KOPT-K1 (cell line): ENCODE measurements around the gene HPCAL1.

Experiments used
- H3K27ac ChIP-seq: fragments of 200-600 bp; sonication (generic); 2 replicates; pipeline ENCODE4 v1.5.1; 2016; ENCODE audit warnings: antibody characterized with exemption, mild to moderate bottlenecking, low read depth, low read length; ENCODE audit not compliant: poor library complexity, severe bottlenecking
- H3K36me3 ChIP-seq: fragments of 200-600 bp; sonication (generic); 2 replicates; pipeline ENCODE4 v1.5.1; 2017; ENCODE audit warnings: antibody characterized with exemption, mild to moderate bottlenecking, low read length, moderate library complexity; ENCODE audit not compliant: insufficient read depth
- H3K9me3 ChIP-seq: fragments of 200-600 bp; sonication (generic); 2 replicates; pipeline ENCODE4 v1.5.1; 2017; ENCODE audit warnings: antibody characterized with exemption, low read length, mild to moderate bottlenecking; ENCODE audit not compliant: insufficient read depth, poor library complexity, severe bottlenecking

HPCAL1 gene

DNA sequence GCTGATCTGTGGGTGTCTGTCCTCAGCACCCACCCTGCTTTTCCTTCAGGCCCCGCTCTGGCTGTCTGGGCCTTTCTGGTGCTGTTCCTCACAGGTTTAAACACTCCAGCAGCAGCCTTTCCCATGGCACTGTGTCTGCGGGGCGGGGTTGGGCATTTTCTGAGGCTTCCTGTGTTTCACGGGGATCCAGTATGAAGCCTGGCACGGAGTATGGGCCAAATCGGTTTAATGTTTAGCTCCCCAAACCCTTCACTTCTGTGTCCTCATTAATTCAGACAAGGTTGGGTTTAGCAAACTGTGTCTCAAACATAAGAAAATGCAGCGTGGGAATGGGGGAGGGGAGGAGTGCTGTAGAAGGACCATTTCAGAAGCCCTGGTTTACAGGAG is 44.9 kb downstream of the HPCAL1 start:
- Histone ChIP-seq H3K27ac (no peak overlapping the region), H3K9me3 (no peaks in the 10 kb centered on the region), H3K36me3 (no peaks in the 10 kb centered on the region)

DNA sequence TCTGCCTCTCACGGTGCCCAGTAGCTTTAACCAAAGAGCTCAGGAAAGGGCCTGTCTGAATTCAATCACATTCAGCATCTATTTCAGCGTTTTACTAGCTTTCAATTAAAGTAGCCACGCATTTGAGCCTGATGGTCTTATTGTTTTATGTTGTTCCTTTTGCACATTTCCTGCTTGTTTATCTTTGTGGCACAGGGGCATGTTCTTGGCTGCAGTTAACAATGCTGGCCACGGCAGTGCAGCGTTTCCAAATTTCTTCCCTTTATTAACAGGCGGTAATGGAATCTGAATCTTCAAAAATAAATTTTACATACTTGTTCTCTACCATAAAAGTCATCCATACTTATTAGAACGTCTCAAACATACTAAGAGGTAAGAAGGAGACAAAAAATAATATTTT is 46.2 kb downstream of the HPCAL1 start:
- Histone ChIP-seq H3K27ac (no peak overlapping the region), H3K36me3 (no peaks in the 10 kb centered on the region), H3K9me3 (no peaks in the 10 kb centered on the region)

DNA sequence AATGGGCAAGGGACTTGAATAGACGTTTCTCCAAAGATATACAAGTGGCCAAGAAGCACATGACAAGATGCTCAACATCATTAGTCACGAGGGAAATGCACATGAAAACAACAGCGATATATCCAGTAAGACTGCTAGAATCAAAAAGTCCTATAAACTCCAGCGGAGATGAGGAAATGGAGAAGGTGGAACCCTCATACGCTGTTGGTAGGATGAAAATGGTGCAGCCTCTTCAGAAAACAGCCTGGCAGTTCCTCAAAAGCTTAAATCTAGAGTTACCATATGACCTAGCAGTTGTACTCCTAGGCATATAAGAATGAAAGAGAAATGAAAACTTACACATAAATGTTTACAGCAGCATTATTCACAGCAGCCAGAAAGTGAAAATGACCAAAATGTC is 48.1 kb downstream of the HPCAL1 start:
- H3K27ac ChIP-seq: no peak overlapping the region
- no peaks in the 10 kb centered on the region for H3K9me3 ChIP-seq

DNA sequence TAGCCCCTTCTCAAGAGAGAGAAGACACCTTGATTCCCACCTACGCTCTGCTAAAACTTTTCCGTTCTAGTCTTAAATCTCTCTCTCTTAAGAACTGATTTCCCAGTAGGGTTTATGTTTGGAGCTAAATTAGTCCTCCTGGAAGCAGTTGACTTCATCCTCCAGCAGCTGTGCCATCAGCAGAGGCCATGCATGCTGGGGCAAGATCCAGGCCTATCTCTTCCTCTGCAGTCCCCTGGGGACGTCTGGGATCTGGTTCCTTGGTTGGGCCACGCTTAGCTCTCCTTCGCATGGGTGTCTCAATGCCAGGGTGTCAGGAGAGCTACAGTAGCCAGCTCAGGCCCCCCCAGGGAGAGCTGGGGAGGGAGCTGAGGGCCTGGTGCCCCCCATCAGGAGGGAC is 49.7 kb downstream of the HPCAL1 start:
- no peaks in the 10 kb centered on the region for H3K36me3 ChIP-seq
- H3K27ac ChIP-seq: no peak overlapping the region
- H3K9me3 ChIP-seq: no peaks in the 10 kb centered on the region

More for the DNA sequence above, 48.1 kb downstream of the HPCAL1 start:
- H3K36me3 ChIP-seq: no peaks in the 10 kb centered on the region

DNA sequence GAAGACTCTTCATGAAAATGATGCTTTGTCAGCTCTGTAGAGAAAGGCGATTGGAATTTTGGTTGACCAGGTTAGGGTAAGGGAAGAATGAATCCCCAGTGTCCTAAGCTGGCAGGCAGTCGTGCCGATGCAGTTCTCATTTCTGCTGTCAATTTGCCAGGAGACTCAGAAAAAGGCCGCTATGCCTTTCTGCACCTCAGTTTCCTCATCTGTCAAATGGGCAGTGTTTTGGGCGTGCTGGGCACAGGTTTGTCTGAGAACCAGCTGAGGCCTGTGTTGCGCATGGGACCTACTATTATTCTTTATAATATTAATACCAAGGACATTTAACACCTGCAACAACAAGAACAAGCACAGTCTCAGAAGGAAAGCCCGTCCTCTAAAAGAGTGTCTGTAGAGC is 50.3 kb downstream of the HPCAL1 start:
- no peaks in the 10 kb centered on the region for H3K9me3 ChIP-seq
- no peaks in the 10 kb centered on the region for H3K36me3 ChIP-seq
- no peak overlapping the region for H3K27ac ChIP-seq

DNA sequence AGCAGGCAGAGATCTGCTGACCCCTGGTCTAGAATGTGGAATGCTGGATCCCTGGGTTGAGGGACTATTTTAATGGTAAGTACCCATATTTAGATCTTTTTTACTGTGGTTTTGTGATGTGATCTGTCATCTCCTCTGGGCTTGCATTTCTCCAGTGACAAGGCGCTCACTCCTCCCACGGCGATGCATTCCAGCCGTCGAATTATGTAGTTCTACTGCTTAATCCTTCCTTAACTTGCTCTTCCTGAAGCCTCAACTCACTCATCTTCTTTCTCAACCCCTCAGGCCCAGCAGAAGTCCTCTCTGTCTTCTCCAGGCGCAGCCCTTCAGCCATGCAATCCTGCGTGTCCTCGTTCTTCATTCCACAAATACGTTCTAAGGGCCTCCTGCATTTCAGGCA is 51.2 kb downstream of the HPCAL1 start:
- no peak overlapping the region for H3K27ac ChIP-seq
- H3K9me3 ChIP-seq: no peaks in the 10 kb centered on the region
- no peaks in the 10 kb centered on the region for H3K36me3 ChIP-seq

DNA sequence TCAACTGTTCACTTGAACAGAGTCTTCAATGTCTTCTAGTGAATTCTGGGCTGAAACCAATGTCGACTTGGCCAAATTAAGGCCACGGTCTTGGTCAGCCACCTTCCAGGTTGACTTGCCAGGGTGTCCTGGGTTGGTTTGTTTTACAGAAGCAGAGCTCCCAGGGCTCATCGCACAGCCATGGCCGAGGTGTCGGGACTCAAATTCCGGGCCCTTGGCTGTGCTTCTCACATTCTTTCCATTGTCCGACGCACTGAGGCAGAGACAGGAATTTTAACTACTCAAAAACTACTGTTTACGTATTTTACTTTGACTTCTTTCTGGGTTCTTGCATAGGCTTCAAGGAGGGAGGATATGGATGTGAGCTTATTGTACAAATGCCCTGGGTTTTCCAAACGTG is 51.7 kb downstream of the HPCAL1 start:
- Histone ChIP-seq H3K36me3 (no peaks in the 10 kb centered on the region), H3K27ac (no peak overlapping the region), H3K9me3 (no peaks in the 10 kb centered on the region)

DNA sequence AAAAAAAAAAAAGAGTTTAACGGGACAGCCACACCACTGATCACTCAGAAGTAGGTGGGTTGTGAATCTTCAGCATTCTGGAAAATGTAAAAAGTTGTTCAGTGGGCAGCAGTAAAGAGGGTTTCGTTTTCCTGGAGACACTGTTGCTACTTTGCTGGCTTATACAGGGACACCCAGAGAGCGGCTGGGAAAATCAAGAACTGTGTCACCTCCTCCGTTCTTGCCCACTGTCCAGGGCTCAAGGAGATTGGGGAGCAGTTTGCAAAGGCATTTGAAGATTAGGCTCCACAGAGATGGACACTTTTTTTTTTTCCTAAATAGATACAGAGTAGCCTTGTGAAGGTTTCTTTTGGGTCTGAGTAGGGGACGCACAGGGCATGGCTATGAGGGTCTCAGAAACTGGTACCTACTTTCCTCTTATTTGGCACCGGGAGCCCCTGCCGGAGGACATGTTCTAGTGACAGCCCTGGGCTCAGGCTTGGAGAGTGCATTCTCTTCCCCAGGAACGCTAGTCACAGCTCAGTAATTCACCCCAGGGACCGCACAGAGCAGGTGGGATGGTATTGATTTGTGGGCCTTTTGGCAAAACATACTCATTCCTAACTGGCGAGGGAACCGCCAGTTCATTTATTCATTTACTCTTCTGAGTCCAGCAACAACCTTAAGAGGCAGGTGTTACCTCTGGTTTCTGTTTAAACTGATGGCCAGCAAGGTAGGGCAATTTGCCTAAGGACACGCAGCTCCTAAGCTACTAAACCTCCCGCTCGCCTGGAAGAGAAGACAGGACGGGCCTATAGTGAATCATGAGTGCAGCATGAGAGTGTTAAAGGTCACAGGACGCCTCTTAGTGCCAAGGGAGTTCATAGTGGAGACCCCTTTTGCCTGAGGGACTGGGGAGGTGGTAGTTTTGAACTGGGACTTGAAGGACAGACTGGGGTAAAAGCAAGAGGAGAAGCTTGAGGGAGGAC is 53.1 kb downstream of the HPCAL1 start:
- Histone ChIP-seq H3K36me3 (no peaks in the 10 kb centered on the region), H3K9me3 (no peaks in the 10 kb centered on the region), H3K27ac (no peak overlapping the region)

DNA sequence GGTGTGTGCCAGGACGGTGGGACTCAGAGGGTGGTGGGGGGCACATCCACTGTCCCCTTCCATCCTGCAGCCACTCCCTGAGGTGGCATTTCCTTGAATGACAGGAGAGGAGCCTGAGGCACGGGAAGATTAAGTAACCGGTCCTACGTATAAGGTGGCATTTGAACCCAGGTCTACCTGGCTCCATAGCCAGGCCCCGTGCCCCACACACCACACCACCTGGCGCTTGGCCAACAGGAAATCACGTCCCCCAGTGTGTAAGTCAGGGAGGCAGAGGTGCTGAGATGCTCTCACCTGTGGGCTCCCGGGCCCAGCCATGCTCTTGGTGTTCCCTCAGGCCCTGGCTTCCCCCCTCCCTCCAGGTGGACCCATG is 53.7 kb downstream of the HPCAL1 start:
- Histone ChIP-seq H3K36me3 (no peaks in the 10 kb centered on the region), H3K9me3 (no peaks in the 10 kb centered on the region), H3K27ac (no peak overlapping the region)

DNA sequence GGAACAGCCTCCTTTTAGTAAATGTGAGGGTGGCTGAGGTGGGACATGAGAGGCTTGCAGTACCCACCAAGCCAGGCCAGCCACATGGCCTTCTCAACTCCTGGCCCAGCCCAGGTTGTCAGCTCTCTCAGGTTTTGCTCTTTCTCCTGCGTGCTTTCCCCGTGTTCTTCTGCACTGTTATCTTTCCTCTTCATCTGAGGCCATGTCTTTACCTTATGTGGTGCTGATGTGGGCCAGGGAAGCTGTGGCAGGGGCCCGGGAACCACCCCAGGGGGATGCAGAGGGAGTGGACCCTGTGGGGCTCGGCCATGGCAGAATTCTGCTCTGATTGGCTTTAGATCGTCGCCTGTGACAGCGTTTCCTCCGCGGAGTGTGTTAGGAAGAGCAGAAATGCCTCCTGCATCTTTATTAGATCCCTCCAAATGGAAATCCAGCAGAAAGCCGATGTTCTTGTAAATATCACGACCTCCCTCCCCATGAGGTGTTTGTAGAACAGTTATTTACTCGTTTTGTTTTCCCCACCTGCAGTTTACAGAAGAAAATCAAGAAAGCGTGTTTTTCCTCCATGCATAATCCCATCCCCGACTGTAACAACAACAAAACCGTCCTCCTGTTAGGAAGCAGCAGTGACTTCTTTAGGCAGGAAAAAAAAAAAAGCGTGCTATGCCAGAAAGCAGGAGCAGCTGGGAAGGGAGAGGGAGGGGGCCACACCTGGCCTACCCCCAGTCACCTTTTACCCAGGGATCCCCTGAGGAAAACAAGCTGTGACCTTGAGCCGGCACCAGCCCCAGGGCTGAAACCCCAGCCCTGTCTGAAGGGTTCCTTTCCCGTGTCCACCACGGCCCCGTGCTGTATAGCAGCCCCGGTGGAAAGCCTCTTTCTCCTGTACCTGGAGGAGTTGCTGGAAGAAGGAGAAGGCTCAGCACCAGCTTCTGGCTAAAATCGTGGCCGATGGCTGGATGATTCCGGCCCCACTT is 54.8 kb downstream of the HPCAL1 start:
- no peaks in the 10 kb centered on the region for H3K9me3 ChIP-seq
- H3K36me3 ChIP-seq: no peaks in the 10 kb centered on the region
- no peak overlapping the region for H3K27ac ChIP-seq

DNA sequence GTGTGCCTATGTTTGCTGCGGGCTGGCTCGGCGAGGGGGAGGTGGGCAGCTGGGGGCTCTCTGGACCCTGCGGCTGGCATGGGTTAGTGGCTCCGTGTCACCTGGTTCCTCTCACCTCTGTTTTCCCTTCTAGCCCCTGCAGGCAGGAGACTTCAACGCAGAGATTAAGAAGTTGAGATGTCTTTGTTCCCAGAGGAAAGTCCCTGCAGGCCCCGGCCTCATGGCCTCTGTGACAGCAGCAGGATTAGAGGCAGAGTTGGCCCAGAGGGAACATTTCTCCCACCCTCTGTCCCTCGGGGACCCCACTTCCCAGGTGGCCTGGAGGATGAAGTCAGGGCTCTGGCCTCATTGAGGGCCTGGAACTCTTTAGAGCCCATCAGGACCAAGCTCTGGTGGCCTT is 56.5 kb downstream of the HPCAL1 start:
- Histone ChIP-seq H3K36me3 (no peaks in the 10 kb centered on the region), H3K9me3 (no peaks in the 10 kb centered on the region), H3K27ac (no peak overlapping the region)

DNA sequence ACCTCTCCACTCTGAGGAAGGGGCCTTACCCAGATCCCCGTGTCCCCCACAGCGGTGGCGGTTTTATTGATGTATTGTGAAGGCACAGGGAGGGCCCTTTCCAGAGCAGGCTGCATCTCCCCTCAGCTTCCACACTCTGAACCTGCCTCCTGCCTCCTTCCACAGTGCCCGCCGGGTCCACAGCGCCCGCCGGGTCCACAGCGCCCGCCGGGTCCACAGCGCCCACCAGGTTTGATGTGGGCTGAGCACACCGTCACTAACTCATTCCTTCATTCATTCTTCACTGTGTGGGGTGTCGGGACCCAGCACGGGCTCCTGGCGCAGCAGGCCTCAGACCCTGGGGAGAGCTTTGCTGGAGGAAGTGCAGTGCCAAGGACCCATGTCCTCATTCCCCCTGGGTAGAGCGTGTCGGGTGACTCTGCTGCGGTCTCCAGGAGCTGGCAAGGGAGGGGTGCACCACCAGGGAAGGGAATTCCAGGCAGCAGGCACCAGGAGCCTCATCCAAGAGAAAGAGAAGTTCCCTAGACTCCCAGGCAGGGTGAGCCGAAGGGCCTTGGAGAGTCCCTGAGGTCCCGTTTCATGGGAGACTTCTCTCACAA is 57.1 kb downstream of the HPCAL1 start:
- no peaks in the 10 kb centered on the region for H3K36me3 ChIP-seq
- H3K27ac ChIP-seq: no peak overlapping the region
- H3K9me3 ChIP-seq: no peaks in the 10 kb centered on the region

DNA sequence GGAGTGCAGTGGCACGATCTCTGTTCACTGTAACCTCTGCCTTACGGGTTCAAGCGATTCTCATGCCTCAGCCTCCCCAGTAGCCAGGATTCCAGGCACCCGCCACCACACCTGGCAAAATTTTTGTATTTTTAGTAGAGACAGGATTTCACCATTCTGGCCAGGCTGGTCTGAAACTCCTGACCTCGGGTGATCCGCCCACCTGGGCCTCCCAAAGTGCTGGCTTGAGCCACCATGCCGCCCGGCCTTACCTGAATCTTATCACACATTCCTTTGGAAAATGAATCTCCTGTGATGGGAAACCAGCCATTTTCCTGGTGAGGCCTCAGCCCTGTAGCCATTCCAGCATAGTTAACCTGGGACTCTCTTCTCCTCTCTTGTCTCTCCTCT is 57.8 kb downstream of the HPCAL1 start:
- Histone ChIP-seq H3K27ac (no peak overlapping the region), H3K9me3 (no peaks in the 10 kb centered on the region), H3K36me3 (no peaks in the 10 kb centered on the region)

DNA sequence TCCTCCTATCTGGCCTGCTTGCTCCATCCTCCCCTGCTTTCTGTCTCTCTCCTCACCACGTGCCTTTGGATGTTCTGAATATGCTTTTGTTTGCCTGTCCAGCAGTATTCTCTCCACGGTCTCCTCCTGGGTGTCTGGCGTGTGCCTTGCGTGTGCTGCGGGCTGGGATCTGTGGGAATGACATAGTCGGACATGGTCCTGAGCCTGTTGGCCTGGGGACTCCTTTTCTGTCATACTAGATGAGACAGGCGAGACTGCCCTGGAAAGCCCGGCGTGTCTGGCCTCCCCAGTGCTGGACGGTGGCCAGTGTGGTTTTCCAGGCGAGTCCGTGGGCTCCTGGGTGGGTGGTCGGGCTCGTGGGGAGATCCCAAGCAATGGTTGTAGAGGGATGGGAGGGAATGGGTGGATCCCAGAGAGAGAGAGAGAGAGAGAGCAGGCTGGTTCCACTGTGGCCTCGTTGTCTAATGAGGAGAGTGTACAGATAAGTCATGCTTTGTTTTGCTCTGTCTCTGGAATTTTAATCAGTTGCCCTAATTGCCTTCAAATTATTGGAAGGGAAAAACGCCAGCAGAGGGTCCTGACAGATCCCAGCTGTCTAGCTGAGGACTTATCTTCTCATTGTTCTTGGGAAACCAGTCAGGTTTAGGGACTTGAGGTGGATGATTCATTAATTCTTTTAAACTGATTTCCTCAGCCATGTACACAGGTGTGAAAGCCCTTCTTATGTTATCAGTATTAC is 58.3 kb downstream of the HPCAL1 start:
- Histone ChIP-seq H3K36me3 (no peaks in the 10 kb centered on the region), H3K27ac (no peak overlapping the region), H3K9me3 (no peaks in the 10 kb centered on the region)
